ENCODE measurements around the gene ACOT13.

DNA sequence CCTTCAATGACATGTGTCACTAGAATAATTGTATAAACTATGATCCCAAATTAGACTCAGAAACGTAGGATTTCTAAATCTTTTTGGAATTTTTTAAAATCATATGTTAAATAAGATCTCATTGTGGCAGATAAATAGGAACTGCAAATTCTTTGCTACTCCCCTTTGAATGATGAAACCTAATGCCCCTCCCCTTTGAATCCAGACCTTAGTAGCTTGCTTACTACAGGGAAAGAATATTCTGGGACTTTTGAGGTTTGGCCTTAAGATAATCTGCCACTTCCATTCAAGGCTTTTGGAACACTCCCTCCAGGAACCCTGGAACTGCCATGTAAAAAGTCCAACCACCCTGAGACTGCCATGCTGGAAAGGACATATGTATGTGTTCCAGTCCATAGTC lies 7.3 kb upstream of the ACOT13 start:
- TF ChIP-seq, protein P1, sequence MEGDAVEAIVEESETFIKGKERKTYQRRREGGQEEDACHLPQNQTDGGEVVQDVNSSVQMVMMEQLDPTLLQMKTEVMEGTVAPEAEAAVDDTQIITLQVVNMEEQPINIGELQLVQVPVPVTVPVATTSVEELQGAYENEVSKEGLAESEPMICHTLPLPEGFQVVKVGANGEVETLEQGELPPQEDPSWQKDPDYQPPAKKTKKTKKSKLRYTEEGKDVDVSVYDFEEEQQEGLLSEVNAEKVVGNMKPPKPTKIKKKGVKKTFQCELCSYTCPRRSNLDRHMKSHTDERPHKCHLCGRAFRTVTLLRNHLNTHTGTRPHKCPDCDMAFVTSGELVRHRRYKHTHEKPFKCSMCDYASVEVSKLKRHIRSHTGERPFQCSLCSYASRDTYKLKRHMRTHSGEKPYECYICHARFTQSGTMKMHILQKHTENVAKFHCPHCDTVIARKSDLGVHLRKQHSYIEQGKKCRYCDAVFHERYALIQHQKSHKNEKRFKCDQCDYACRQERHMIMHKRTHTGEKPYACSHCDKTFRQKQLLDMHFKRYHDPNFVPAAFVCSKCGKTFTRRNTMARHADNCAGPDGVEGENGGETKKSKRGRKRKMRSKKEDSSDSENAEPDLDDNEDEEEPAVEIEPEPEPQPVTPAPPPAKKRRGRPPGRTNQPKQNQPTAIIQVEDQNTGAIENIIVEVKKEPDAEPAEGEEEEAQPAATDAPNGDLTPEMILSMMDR (IDR thresholded peaks at IDR 0.05; ENCODE audit: low read depth, low read length, poor library complexity, severe bottlenecking), result no peak
- no peak for TF ChIP-seq EZH2phosphoT487 (IDR thresholded peaks at IDR 0.05; ENCODE audit: borderline replicate concordance, low read length)
